HG03196 (cell line): Measurements from ENCODE around the gene FBXW8.
A peak's percentile ranks its signal among the peaks of the same experiment; 100 is the strongest.

Experiments
- ATAC-seq: cut with Tn5 transposase; IDR thresholded peaks from one replicate; pipeline ENCODE4 v1.9.1; 2021; ENCODE audit not compliant: unreplicated experiment

Gene FBXW8

GRCh38 chr12:116884871-116885270 lies 25.9 kb upstream of the FBXW8 start:
- ATAC-seq: no peak

DNA sequence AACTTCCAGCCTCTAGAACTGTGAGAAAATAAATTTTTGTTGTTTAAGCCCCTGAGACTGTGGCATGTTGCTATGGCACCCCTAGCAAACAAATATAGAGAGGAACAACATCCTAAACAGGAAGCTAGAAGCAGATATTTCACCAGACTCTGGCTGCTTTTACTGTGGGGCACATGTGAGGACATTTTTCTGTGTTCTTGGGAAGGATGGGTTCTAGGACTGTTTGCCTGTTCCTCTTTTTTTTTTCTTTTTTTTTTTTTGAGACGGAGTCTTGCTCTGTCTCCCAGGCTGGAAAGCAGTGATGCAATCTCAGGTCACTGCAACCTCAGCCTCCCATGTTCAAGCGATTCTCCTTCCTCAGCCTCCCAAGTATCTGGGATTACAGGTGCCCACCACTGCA lies 25.3 kb upstream of the FBXW8 start:
- ATAC-seq: no peak

- ATAC-seq: no peak
These were observed 23.5 kb upstream of the FBXW8 start for GRCh38 chr12:116887244-116887643.

DNA sequence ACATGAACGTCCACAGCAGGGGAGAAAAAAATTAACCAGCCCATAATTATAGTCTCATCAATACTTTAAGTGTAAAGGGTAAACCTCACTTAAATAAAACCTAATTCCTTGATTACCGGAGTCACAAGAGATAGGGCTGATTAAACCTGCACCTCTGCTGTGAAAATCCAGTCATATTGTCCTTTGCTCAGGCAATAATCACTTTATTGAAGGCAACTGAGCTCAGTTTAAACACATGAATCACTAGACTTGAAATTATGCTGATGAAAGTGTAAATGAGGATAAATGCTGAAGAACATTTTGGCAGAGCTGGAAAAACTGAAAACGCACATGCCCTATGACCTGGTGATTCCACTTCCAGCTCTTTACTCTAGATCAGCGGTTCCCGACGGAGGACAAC lies 22.9 kb upstream of the FBXW8 start:
- no peak for ATAC-seq

DNA sequence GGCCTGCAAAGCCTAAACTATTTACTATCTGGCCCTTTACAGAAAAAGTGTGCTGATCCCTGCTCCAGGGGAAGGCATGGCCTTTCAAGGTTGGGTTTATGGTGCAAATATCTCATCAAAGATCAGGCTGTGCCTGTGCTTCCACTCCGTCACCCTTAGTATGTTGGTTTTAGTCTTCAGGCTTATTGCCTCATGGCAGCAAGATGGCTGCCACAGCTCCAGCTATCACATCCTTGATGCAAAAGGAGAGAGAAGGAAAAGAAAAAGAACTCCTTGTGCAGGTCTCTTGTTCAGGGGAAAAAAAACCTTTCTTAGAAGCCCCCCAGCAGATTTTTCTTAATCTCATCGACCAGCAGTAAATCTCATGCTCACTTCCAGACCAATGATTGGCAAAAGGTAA lies 20.4 kb upstream of the FBXW8 start:
- no peak for ATAC-seq

DNA sequence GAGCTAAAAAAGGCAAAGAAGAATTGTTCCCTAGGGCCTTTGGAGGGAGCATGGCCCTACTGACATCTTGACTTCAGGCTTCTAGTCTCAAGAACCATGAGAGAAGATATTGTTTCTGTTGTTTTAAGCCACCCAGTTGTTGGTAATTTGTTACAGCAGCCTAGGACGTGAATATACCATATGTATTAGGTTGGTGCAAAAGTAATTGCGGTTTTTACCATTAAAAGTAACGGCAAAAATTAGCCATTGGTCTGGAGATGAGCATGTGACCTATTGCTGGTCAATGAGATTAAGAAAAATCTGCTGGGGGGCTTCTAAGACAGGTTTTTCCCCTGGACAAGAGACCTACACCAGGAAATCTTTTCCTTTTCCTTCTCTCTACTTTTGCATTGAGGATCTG lies 19.7 kb upstream of the FBXW8 start:
- no peak for ATAC-seq

DNA sequence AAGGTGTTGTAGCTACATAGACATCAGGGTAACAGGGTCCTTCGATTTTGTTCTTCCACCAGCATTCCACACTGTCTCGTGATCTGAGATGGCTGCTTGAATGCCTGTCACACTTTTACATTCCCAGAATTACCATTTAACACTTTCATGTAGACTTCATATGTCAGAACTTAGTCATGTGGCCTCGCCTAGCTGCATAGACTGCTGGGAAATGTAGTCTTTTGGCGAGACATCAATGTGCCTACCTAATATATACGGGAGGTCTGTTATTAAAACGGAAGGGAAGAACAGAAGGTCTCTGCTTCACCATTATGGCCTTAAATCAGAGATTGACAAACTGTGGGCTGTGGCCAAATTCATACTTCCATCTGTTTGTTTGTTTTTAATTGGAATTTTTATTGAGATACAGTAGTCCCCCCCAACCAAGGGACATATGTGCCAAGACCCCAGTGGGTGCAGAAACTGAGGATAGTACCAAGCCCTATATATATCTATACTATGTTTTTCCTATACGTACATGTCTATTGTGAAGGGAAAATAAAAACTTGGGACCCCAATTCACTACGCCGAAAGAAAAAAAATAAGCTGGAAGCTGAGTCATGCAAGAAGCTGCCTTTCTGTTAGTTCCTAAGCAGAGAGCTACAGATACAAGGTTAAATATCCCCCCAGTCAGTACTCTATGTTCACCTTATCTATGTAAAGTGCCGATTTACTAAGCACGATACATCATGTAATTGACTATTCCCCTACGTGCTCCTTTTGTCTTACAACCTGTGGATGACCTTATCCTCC lies 18.2 kb upstream of the FBXW8 start:
- no peak for ATAC-seq

DNA sequence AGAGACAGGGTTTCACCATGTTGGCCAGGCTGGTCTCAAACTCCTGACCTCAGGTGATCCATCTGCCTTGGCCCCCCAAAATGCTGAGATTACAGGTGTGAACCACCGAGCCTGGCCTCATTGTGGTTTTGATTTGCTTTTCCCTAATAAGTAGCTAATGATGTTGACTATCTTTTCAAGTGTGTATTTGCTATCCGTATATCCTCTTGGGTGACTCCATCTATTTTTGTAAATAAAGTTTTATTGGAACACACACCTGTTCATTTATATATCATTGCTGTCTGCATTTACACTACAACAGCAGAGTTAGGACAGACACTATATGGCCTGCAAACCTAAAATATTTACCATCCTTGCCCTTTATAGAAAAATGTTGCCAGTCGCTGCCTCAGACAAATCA lies 15.8 kb upstream of the FBXW8 start:
- ATAC-seq: no peak

DNA sequence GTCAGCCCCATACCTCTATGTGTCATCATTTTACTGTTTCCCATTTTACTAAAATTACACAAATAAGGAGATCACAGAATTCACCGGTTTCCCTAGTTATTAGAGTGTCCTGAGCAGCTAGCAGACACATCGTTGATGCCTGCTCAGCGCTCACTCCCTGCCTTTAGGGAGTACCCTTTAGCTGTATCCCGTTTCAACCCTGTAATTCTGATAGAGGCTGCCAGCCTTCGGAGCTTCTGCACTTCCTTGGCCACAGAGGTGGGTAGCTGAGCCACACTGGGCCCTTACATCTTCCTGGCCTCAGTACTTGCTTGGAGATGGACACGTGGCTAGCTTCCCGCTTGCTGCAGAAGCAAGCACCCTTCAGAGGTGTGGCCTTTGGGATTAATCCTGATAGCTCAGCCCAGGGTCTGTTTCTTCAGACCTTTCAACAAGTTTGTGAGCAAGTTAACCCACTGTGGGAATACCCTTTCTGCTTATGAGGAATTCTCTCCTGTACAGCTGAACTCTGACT lies 14.3 kb upstream of the FBXW8 start:
- ATAC-seq: no peak

DNA sequence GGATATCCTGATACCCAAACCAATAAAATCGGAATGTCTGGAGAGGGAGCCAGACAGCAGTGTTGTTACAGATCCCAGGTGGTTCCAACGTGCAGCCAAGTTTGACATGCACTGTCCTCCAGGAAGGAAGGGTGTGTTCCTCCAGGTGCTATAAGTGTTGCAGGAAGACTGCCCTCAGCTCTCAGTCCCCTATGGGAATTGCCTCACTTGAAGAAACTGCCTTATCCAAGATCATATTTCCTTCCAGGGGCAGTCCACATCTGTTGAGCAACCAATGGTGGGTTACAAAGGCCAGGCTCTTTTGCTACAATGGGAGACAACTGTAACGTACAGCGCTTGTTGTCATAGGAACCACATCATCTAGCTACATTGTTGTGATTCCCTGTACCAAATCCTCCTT lies 13.3 kb upstream of the FBXW8 start:
- no peak for ATAC-seq

- ATAC-seq: no peak
These were observed 12.1 kb upstream of the FBXW8 start for GRCh38 chr12:116898669-116899068.

- no peak for ATAC-seq
These were observed 9.1 kb upstream of the FBXW8 start for GRCh38 chr12:116901612-116902011.

- no peak for ATAC-seq
These were observed 6.9 kb upstream of the FBXW8 start for GRCh38 chr12:116903818-116904217.

GRCh38 chr12:116906285-116906684 lies 4.5 kb upstream of the FBXW8 start:
- ATAC-seq: no peak

GRCh38 chr12:116910280-116910644 lies 488 bp upstream of the FBXW8 start:
- ATAC-seq: no peak

- ATAC-seq: no peak
These were observed 4.6 kb downstream of the FBXW8 start for GRCh38 chr12:116915326-116915725.

- ATAC-seq: no peak
These were observed 5.4 kb downstream of the FBXW8 start for GRCh38 chr12:116916122-116916521.

DNA sequence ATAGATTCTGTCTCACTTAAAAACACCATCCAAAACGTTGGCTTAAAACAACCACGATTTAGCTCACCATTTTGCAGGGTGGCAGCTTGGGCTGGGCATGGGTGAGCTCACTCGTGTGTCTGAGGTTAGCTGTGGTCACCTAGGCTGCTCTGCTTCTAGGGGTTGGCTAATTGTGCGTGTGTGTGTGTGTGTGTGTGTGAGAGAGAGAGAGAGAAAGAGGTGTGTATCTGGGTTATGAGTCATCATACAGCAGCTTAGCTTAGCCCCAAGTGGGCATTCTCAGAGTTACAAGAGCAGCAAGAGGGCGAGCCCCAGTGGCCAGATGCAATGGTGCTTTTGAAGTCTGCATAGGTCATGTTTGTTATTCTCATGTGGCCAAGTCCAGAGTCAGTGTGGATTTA lies 6.0 kb downstream of the FBXW8 start:
- peak; percentile 84 for ATAC-seq

DNA sequence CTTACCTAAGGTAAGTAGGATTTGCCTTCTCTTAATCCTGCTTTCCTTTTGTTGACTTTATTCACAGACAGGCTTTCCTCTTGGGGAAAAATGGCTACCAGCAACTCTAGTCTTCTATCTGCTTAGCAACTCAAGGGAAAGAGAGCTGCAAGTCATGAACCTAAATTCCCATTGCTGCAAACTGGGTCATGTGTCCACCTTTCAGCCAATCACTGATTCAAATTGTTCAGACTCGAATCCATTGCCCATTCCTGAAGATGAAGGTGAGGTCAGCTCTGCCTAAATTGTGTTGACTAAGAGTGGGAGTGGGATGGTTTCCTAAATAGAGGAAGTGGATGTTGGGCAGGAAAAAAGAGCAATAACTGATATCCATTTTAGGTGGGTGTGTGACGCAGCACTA lies 7.7 kb downstream of the FBXW8 start:
- ATAC-seq: no peak

DNA sequence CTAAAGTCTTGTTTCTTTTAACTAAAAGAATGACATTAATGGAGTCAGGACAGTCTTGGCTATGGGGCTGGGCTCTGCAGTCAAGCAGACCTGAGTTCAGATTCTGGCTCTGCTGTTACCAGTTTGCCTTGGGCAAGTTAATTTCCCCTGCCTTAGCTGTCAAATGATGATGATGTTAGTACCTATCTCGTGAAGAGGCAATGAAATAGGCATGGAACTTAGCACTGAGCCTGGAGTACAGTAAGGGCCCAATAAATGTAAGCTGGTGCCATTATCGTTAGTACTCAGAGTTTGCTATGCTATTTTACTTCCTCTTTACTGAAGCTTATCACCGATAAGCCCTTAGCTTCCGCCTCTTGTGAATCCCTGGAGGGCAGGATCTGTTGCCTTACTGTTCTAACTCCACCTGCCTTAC lies 8.5 kb downstream of the FBXW8 start:
- no peak for ATAC-seq

GRCh38 chr12:116919706-116920485 lies 9.1 kb downstream of the FBXW8 start:
- no peak for ATAC-seq

DNA sequence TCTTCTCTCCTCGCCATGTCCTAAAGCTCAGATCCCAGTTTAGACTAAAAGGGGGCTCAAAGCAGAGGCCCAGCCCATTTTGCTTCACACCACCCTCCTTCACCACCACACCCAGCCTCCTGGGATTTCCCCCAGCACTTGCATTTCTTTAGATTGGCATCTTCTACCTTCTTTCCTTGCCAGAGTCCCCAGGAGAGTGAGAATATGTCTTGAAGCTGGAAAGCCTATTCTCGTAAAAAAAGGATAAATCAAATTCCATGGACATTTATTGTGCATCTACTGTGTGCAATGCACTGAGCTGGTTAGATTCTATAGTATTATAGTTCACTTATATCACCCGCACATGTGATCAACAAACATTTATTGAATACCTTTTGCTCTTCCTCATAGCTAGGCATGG lies 10.2 kb downstream of the FBXW8 start:
- no peak for ATAC-seq
